GM21737 (cell line): ENCODE results near the gene WNT7B.

Source experiments
- ATAC-seq: cut with Tn5 transposase; IDR thresholded peaks from one replicate; pipeline ENCODE4 v1.9.1; 2021; ENCODE audit warnings: mild to moderate bottlenecking, moderate library complexity; ENCODE audit not compliant: unreplicated experiment

WNT7B gene

DNA sequence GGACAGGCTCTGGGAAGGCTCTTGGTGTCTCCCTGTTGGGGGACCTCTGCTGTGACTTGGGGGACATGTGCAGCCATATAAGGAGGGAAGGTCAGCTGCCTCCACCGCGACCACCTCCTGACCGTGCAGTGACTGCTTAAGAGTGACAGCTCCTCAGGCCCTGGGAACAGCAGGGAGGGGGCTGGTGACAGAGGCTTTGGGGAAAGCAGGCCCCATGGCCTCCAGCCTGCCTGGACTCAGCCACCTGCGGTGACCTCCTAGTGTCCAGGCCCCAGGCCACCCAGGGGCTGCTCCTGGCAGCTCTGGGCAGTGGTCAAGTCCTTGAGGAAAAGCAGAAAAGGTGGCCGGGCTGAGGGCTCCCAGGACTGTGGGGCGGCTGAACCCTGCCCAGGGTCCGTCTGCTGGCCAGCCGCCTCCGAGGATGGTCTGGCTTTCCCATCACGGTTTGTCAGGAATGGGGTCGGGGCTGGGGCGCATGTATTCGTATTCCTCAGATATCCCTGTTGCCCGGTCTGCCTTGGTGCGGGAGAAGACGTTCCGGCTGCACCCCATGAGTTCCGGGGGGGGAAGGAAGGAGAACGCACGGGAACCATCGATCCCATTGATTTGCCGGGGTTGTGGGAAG lies 96.8 kb downstream of the WNT7B start:
- no peak for ATAC-seq

DNA sequence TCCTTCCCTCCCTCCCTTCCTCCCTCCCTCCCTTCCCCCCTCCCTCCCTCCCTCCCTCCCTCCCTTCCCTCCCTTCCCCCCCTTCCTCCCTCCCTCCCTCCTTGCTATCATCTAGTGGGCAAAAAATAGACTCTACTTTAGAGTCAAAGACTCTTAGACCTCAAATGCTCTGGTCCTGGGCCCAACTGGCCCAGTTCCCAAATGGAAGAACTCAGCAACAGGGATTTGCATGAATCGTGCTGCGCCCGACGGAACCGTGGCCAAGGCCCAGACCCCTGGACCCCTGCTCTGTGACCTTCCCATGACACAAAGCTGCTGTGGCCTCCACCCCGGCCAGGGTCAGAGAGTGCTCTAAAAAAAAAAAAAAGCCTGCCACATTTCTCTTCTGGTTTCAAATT lies 97.4 kb downstream of the WNT7B start:
- no peak for ATAC-seq

DNA sequence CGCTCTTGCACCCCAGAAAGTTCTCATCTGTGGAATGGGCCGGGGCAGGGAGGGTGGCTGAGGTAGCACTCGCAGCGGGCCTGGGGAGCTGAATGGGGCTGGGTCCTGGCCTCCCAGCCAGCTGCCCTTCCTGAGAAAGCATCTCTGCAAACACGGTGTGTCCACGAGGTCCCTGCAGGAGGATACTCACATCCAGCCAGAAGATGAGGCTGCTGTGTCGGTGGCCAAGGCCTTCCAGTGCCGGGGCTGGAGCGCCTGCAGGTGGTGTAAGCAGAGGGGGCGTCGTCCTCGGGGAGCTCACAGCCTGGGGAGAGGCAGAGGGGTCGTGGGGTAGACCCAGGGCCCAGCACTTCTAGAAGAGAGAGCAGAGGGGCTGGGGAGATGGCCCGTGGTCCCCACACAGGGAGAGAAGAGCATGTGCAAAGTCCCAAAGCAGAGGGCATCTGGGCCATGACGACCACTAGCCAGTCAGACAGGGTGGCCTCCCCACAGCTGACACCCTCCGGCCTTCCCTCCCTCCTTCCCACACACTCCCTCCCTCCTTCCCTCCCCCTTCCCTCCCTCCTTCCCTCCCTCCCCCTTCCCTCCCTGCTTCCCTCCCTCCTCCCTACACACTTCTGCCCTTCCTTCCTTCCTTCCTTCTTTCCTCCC lies 97.9 kb downstream of the WNT7B start:
- ATAC-seq, result no peak

DNA sequence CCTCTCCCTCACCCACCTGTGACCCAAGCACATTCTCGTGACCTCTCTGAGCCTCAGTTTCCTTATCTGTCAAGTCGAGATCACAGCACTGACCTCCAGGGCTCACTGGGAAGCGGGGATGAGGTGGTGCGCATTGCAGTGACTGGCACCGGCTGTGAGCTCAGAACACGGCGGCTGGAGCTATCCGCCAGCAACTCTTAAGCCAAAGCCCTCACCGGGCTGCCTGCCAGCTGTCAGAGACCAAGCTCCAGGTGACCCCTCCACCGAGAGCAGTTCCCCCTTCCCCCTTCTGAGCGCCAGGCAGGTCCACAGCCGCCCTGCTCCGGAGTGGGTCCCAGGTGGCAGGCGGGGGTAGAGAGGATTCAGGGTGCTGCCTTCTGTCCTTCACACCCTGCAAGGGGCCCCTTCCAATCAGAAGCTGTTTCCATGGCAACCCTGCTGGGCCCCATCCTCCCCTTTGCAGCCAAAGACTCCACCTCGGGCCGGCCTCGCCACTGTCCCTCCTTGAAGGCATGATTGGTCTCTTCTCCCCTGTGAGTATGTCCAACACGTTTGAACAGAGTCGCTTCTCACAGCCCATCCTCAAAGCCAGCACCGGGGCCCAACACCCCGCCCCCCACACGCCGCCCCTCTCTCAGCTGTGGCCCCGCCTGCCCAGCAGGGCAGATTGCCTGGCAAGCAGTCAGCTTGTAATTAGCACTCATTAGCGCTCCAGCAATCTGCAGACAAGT lies 98.7 kb downstream of the WNT7B start:
- ATAC-seq, result no peak

DNA sequence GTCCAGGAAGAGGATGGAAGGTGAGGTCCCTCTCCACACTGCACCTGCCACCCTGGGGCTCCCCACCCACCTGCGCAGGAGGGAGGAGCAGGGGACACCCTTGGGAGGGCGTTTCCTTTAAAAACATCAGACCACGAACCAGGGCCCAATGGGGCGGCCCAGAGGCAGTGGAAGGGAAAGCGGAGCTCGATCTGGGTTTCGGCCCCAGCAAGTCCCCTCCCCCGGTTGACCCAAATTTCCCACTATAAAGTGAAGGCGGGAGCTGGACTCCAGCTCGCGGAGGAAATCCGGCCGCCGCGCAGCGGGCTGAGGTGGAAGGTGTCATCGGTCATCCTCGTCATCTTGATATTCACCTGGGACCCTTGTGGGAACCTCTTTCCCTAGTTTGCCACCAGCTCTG lies 99.3 kb downstream of the WNT7B start:
- no peak for ATAC-seq

DNA sequence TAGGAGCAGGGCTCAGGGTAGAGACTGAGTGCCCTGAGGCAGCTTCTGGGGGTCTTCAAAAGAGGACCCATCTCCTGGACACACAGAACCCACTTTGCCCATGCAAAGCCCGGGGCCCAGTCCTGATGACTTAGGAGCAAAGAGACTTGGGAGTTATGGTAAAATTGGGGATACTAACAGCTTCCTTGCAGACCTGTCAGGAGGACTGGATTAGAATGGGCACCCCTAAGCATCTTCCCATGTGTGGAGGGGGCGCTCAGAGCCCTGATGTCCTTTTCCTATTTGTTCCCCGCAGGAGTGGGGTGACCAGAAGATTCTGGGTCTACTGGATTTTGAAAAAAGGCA lies 100.0 kb downstream of the WNT7B start:
- no peak for ATAC-seq

DNA sequence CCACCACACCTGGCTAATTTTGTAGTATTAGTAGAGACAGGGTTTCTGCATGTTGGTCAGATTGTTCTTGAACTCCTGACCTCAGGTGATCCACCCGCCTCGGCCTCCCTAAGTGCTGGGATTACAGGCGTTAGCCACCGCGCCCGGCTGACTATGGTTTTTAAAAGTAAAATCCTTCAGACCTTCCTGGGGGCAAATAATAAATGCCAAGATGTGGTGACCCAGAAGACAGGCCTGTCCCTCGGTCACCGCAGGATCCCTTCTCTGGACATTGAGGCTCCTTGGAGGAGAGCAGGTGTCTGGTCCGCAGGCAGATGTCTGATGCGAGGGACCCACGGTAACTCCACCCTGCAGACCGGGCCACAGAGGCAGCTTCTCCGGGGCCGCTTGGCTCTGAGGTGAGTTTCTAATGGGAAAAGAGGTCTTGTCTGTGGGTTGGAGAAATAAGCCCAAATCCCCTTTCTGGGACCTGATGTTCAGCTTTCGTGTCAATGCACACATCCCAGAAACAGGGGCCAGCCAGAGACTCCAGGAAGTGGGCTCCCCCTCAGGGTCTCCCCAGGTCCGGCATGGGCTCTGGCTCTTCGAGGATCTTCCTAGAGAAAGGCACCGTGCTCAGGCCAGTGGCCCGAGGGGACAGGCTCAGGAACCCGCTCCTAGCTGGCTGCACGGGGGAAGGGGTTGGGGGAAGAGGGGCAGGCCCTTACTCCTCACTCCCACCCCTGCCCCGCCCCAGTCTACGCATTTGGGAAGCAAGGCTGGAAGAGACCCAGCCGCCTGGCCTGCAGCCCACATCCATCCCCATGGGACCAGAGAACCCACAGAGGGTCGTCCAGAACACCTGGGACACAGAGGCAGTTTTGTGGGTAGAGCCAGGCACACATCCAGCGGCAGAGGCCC lies 100.6 kb downstream of the WNT7B start:
- no peak for ATAC-seq

DNA sequence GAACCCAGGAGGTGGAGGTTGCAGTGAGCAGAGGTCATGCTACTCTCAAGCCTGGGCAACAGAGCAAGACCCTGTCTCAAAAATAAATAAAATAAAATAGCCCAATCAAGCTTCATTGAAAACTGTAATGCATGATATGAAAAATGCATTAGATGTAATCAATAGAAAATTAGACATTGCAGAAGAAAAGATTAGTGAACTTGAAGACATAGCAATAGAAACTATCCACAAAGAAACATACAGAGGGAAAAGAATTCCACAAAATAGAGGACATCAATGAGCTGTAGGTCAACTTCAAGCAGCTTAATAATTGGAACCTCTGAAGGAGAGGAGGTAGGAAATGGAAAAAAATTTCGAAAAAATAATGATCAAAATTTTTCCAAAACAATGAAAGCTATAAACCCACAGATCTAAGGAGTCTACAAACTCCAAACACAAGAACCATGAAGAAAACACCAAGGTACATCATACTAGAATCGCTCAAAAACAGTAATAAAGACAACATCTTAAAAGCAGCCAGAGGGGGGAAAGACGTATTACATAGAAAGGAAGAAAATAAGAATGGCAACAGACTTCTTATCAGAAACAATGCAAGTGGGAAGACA lies 104.2 kb downstream of the WNT7B start:
- ATAC-seq, result no peak

DNA sequence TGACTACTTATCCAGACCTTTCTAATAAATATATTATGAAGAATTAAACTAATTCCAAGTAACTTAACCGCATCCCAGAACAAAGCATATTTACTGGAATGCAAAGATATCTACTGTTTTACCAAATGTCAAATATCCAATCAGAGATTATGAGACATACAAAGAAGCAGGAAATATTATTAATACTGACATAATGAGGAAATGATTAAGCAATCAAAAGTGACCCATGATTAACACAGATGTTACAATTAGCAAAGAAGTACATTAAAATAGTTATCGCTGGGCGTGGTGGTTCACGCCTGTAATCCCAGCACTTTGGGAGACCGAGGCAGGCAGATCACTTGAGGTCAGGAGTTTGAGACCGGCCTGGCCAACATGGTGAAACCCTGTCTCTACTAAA lies 105.2 kb downstream of the WNT7B start:
- ATAC-seq, result no peak
